IPS-NIHi7 (cell line): ENCODE results near the gene SFT2D2.

Source experiments
- DNase-seq: peaks from one replicate; pipeline ENCODE4 v3.0.0; 2012; ENCODE audit warnings: mixed read lengths; ENCODE audit errors: extremely low spot score

The SFT2D2 gene

GRCh38 chr1:168223261-168223660 is 2.5 kb upstream of the SFT2D2 start:
- no peak for DNase-seq

GRCh38 chr1:168223681-168224540 is 1.9 kb upstream of the SFT2D2 start:
- no peak for DNase-seq

GRCh38 chr1:168224991-168225390 is 813 bp upstream of the SFT2D2 start:
- DNase-seq = no peak

DNA sequence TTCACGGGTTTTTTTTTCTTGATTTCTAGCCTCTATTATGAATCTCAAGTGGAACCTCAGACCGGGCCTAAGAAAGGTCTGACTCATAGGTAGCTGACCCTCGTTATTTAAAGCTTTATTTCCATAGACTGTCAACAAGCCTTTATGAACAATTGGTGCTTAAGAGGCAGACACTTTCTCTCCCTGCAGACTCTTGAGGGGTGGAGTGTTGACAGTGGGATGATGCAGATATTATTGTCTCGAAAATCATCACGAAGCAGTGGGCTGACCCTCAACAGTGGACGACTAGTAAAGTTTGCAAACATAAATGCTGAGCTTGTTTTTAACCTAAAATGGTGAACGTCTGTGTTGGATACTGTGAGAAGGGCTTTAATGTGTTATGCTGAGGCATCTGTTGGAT is 1.8 kb downstream of the SFT2D2 start:
- no peak for DNase-seq

- no peak for DNase-seq
Measured at GRCh38 chr1:168229893-168230292, 4.1 kb downstream of the SFT2D2 start.

DNA sequence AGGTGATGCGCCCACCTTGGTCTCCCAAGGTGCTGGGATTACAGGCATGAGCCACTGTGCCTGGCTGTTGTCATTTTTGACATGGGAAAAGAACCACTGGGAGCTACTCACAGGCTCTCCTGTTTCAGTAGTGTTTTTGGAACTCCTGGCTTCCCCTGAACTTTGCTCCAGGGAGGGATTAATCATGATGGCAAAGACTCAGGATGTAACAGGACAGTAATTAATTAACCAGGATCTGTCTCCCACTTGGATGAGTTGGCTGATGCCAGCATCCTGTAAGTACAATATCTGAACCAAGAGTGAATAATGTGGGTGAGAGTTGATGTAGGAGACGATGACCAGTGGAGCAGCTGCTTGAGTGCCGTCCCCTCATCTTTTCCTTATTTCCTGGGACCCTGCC is 4.9 kb downstream of the SFT2D2 start:
- DNase-seq = no peak

GRCh38 chr1:168234846-168235547 is 9.2 kb downstream of the SFT2D2 start:
- peak; percentile 82 for DNase-seq

- DNase-seq = no peak
Measured at GRCh38 chr1:168235548-168235885, 9.7 kb downstream of the SFT2D2 start.

DNA sequence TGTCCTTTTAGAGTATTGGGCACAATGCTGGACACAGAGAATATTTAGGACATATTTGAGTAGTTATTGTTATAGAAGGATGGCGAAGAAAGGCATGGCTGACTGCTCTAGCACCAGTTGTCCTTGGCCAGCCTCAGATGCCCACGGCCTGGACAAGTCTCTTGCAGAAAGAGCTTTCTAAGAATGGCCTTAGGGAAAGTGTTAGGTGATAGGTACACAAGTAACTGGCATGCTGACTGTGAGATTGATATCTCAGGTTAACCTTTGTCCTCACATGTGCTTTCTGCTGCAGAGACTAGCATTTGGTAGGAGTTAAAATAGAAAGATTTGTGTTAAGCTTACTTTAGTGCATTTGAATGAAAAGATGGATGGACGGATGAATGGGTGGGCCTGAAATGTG is 10.1 kb downstream of the SFT2D2 start:
- no peak for DNase-seq

DNA sequence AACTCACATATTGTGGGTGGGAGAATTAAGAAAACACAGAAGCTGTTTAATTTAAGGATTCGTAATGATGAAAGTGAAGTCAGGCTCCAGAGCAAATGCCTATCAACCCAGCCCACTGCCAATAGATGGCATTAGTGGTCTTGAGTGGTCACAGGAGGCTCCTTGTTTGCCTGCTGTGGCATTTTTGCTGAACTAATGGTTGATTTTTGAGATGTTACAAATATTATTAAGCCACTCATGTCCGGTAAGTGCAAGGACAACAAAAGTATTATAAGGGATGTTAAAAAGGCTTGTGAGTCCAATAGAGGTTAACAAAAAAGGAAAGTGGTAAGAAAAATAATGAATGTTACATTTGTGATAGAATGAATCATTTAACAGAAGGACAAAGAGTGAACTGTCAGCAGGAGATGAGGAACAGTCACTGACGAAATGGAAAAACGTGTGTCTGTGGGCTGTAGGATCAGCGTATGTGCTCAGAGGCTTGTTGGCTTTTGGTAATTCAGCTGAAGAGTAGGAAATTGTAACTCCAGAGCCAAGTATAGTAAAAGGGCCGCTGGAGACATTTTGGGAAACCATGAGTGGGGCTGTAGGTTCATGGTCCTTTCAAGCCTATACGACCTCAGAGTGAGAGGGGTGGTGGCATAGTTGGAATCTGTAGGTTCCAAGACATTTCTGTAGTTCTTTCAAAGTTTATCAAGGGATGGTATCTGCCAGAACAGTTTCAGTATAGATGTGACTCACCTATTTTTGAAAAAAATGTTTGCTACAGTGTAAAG is 11.2 kb downstream of the SFT2D2 start:
- DNase-seq = no peak

GRCh38 chr1:168243198-168243597 is 17.4 kb downstream of the SFT2D2 start:
- no peak for DNase-seq

- DNase-seq = no peak
Measured at GRCh38 chr1:168243636-168244212, 17.9 kb downstream of the SFT2D2 start.

- no peak for DNase-seq
Measured at GRCh38 chr1:168245042-168245441, 19.2 kb downstream of the SFT2D2 start.

DNA sequence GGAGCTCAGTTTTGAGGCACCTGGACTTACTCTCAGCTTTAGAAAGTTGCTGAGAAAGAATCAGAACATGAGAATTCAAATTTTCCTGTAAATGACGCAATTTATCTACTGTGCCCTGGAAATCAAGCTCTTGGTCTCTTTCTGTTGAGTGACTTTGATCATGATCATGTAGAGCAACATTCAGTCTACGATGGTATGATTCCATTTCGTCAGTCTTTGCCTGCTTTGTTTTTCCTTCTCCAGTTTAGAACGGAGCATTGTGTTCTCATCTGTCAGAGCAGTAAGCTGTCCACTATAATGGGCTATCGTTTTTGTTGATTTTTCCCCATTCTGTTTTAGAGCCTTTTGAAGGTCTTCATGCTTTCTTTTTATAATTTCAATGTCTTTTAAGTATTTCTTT is 20.7 kb downstream of the SFT2D2 start:
- DNase-seq = no peak

DNA sequence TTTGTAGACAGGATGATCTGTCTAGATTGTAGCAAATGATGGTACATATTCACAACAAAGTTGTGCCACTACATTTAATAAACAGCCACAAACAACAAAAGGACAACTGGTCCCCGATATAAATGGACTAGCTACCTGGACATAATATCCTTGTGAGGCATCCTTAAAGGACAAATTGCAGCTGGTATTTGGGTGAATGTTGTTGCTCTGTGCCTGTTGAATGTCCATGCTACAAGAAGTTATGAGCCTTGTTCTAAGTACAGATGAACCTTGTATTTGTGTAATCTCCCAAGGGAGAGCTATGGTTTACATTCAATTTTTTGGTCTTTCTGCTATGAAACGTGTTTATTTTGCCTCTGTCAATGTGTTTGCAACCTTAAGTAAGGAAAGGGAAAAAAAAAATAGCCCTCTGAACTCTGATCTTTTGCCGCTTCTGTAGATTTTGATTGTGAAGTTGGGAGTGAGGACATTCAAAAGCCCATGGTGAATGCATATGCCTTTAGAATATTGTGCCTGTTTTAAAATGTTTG is 26.5 kb downstream of the SFT2D2 start:
- no peak for DNase-seq

- DNase-seq = no peak
Measured at GRCh38 chr1:168256164-168256563, 30.4 kb downstream of the SFT2D2 start.

GRCh38 chr1:168257397-168257796 is 31.6 kb downstream of the SFT2D2 start:
- DNase-seq = no peak

DNA sequence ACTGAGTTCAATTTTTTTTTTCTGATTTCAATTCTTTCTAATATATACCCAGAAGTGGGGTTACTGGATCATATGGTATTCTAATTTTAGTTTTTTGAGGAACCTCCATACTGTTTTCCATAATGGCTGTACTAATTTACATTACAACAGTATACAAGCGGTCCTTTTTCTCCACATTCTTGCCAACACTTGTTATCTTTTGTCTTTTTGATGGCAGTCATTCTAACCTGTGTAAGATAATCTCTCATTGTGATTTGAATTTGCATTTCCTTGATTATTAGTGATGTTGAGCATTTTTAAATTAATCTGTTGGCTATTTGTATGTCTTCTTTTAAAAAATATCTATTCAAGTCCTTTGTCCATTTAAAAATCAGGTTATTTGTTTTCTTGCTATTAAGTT is 33.8 kb downstream of the SFT2D2 start:
- no peak for DNase-seq

- DNase-seq = no peak
Measured at GRCh38 chr1:168260393-168260792, 34.6 kb downstream of the SFT2D2 start.

DNA sequence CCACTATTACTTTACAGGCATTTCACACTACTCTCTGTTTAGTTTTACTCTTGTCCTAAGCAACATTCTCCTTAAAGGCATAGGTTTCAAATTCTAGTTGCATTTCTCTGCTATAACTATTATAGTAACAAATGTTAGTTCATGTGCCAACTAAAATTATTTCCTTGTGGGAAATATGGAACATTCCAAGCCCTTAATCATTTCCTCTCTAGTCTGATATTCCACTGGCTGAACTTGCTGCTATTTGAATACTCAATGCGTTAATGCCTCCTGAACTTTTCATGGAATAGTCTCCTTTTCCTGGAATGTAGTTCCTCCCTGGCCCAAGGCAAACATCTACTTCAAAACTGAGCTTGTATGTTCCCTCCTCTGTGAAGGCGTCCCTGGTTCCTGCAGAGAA is 35.6 kb downstream of the SFT2D2 start:
- DNase-seq = no peak

GRCh38 chr1:168263130-168263529 is 37.3 kb downstream of the SFT2D2 start:
- no peak for DNase-seq

- no peak for DNase-seq
Measured at GRCh38 chr1:168264296-168264695, 38.5 kb downstream of the SFT2D2 start.
